ENCODE data around the gene NRCAM. TPM values are rescaled to one million over a fixed set of nuclear protein-coding genes. Genes with fewer than 3 reads are reported as not detected.

NRCAM gene
- total RNA-seq, 4 donors from 2014 or later: 1.1 to 6.1 (median 4.0) TPM

GRCh38 chr7:108421720-108422331 is 34.4 kb downstream of the NRCAM start:
- no peak overlapping the region for H3K4me3 ChIP-seq (ENCODE audit: low read depth, poor library complexity, severe bottlenecking)
- WGBS, 2 donors: 36 to 40% methylated on average over 3 of the region's 3 CpGs
- intact Hi-C loops (cut with DNase I; ENCODE audit: low total_unique reads): no loop called here
- TF ChIP-seq POLR2A (IDR thresholded peaks at IDR 0.05): no peak
- TF ChIP-seq, protein P1, sequence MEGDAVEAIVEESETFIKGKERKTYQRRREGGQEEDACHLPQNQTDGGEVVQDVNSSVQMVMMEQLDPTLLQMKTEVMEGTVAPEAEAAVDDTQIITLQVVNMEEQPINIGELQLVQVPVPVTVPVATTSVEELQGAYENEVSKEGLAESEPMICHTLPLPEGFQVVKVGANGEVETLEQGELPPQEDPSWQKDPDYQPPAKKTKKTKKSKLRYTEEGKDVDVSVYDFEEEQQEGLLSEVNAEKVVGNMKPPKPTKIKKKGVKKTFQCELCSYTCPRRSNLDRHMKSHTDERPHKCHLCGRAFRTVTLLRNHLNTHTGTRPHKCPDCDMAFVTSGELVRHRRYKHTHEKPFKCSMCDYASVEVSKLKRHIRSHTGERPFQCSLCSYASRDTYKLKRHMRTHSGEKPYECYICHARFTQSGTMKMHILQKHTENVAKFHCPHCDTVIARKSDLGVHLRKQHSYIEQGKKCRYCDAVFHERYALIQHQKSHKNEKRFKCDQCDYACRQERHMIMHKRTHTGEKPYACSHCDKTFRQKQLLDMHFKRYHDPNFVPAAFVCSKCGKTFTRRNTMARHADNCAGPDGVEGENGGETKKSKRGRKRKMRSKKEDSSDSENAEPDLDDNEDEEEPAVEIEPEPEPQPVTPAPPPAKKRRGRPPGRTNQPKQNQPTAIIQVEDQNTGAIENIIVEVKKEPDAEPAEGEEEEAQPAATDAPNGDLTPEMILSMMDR (IDR thresholded peaks at IDR 0.05): no peak
- DNase-seq (ENCODE audit: low spot score in 2 of 2): no peak

DNA sequence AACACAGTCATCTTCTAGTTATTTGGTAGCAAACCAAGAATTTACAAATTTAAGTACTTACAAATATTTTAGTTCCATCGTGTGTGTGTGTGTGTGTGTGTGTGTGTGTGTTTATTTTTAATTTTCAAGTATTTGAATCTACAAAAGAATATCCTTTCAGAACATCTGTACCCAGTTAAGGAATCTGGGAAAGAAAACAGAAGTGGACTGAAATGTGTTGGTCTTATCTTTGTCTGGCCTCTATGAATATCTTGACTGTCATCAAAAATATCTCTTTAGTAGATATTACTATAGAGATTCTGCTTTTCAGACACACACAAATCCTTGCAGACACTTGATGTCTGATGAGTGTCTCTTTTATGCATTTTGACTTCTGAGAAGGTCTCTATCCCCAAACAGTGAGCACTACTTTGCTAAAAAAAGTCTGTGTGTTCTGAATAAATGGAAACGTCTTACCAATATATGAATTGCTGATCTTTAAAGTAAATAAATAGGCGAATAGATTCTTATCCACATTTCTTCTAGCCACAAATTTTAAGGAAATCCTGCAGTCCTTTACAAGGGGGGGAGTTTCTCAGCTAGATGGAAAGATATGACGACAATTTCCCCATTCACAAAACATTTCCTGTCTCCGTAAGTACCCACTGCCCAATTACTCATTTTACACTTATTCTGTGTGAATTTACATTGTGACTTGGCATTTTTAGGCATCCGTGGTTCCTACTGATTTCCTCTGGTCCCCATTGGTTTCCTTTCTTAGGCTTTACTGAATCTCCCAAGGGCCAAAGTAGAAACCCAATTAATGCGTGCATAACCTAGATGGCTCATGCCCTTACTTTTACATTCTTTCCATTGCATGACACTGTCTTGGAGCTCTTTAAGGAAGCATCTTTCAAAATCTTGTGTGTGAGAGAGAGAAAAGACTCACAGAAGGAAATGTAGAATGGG is 36.0 kb downstream of the NRCAM start:
- no peak for DNase-seq (ENCODE audit: low spot score in 2 of 2)
- WGBS, 2 donors: 61 to 64% methylated on average over 7 of the region's 7 CpGs
- intact Hi-C loops (cut with DNase I; ENCODE audit: low total_unique reads): no loop called here
- no peak for TF ChIP-seq POLR2A (IDR thresholded peaks at IDR 0.05)
- TF ChIP-seq, protein P1 (IDR thresholded peaks at IDR 0.05): no peak
- no peak overlapping the region for H3K4me3 ChIP-seq (ENCODE audit: low read depth, poor library complexity, severe bottlenecking)

DNA sequence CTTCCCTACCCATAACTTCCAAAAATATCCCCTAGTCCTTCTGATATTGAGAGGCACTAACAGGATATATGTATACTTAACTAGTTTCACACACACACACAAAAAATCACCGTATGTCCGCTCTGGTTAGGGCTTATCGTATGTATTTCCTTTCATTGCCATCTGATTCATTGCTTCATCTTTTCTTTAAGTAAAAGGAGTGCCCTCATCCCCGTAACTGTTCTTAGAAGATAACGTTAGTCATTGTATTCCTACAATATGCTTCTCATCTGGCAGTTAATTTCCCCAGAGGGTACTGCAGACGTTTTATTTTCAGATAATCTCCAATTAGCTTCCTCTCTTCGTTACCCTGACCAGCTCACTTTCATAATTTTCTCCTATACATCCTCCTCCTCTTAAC is 37.3 kb downstream of the NRCAM start:
- TF ChIP-seq POLR2A (IDR thresholded peaks at IDR 0.05): no peak
- TF ChIP-seq, protein P1 (IDR thresholded peaks at IDR 0.05): no peak
- 41 to 45% methylated on average over 7 of the region's 7 CpGs for WGBS, 2 donors
- no peak overlapping the region for H3K4me3 ChIP-seq (ENCODE audit: low read depth, poor library complexity, severe bottlenecking)
- intact Hi-C loops (cut with DNase I; ENCODE audit: low total_unique reads): no loop called here
- no peak for DNase-seq (ENCODE audit: low spot score in 2 of 2)

- DNase-seq (ENCODE audit: low spot score in 2 of 2): no peak
- intact Hi-C loops (cut with DNase I; ENCODE audit: low total_unique reads): no loop called here
- WGBS, 2 donors: 50 to 64% methylated on average over 2 of the region's 2 CpGs
- TF ChIP-seq, protein P1 (IDR thresholded peaks at IDR 0.05): no peak
- no peak for TF ChIP-seq POLR2A (IDR thresholded peaks at IDR 0.05)
- no peak overlapping the region for H3K4me3 ChIP-seq (ENCODE audit: low read depth, poor library complexity, severe bottlenecking)
These were observed 38.3 kb downstream of the NRCAM start for GRCh38 chr7:108417926-108418325.

GRCh38 chr7:108417144-108417543 is 39.1 kb downstream of the NRCAM start:
- H3K4me3 ChIP-seq (ENCODE audit: low read depth, poor library complexity, severe bottlenecking): no peak overlapping the region
- WGBS, 2 donors: 92% methylated on average over 4 of the region's 4 CpGs
- no peak for TF ChIP-seq POLR2A (IDR thresholded peaks at IDR 0.05)
- TF ChIP-seq, protein P1 (IDR thresholded peaks at IDR 0.05): no peak
- intact Hi-C loops (cut with DNase I; ENCODE audit: low total_unique reads): no loop called here
- no peak for DNase-seq (ENCODE audit: low spot score in 2 of 2)

All from lower leg skin (tissue), 4 donors.